GM23338 (cell line): Measurements from ENCODE around the gene LCNL1. TPM values are rescaled to one million over a fixed set of nuclear protein-coding genes. Genes with fewer than 3 reads are reported as not detected.
A peak's percentile ranks its signal among the peaks of the same experiment; 100 is the strongest.

Source experiments
- ATAC-seq: fragments of 200-7000 bp; cut with Tn5 transposase; 3 replicates; pipeline ENCODE4 v1.9.1; 2020
- DNase-seq: peaks from one replicate; pipeline ENCODE4 v3.0.0-alpha.2; 2015; ENCODE audit warnings: low spot score
- H2AFZ ChIP-seq: fragments of 200-600 bp; sonication (generic); 2 replicates; pipeline ENCODE4 v1.8.0; 2016; ENCODE audit warnings: antibody characterized with exemption, mild to moderate bottlenecking, moderate library complexity
- H3F3A ChIP-seq: fragments of 200-600 bp; sonication (generic); replicated peaks from 2 replicates; pipeline ENCODE4 v1.8.0; 2017; ENCODE audit warnings: antibody characterized with exemption, mixed run types, low read depth
- H3K27ac ChIP-seq: fragments of 200-600 bp; sonication (generic); 2 replicates; pipeline ENCODE4 v1.6.1; 2016; ENCODE audit warnings: low read depth
- H3K27me3 ChIP-seq: fragments of 200-600 bp; sonication (generic); 2 replicates; pipeline ENCODE4 v1.8.0; 2016; ENCODE audit warnings: mild to moderate bottlenecking, mixed run types, moderate library complexity; ENCODE audit not compliant: insufficient read depth
- H3K36me3 ChIP-seq: fragments of 200-600 bp; sonication (generic); 2 replicates; pipeline ENCODE4 v1.8.0; 2016; ENCODE audit warnings: mild to moderate bottlenecking; ENCODE audit not compliant: insufficient read depth
- H3K4me1 ChIP-seq: fragments of 200-600 bp; sonication (generic); 2 replicates; pipeline ENCODE4 v1.8.0; 2016; ENCODE audit warnings: mild to moderate bottlenecking, moderate library complexity; ENCODE audit not compliant: insufficient read depth
- H3K4me2 ChIP-seq: fragments of 200-600 bp; sonication (generic); 2 replicates; pipeline ENCODE4 v1.7.1; 2017; ENCODE audit warnings: mixed run types
- H3K4me3 ChIP-seq: fragments of 200-600 bp; sonication (generic); 2 replicates; pipeline ENCODE4 v1.6.1; 2016; ENCODE audit warnings: mixed run types
- H3K79me2 ChIP-seq: fragments of 200-600 bp; sonication (generic); replicated peaks from 2 replicates; pipeline ENCODE4 v1.8.0; 2017; ENCODE audit warnings: mild to moderate bottlenecking; ENCODE audit not compliant: insufficient read depth
- H3K9me2 ChIP-seq: fragments of 200-600 bp; sonication (generic); 2 replicates; pipeline ENCODE4 v1.8.0; 2017; ENCODE audit not compliant: insufficient read depth
- H4K20me1 ChIP-seq: fragments of 200-600 bp; sonication (generic); replicated peaks from 2 replicates; pipeline ENCODE4 v1.8.0; 2017; ENCODE audit warnings: mild to moderate bottlenecking; ENCODE audit not compliant: insufficient read depth
- H3K27ac Mint-ChIP-seq: 2 replicates; pipeline ENCODE4 v1.8.0; 2020; ENCODE audit warnings: inconsistent platforms, mild to moderate bottlenecking, moderate library complexity, mixed read lengths
- H3K27me3 Mint-ChIP-seq: 3 replicates; pipeline ENCODE4 v1.8.0; 2022; ENCODE audit warnings: low read depth, mild to moderate bottlenecking, moderate library complexity, mixed read lengths, inconsistent platforms; ENCODE audit not compliant: insufficient read depth, poor library complexity
- H3K36me3 Mint-ChIP-seq: 3 replicates; pipeline ENCODE4 v1.8.0; 2021; ENCODE audit warnings: low read depth, mild to moderate bottlenecking, inconsistent platforms, moderate library complexity, mixed read lengths
- H3K4me1 Mint-ChIP-seq: 3 replicates; pipeline ENCODE4 v1.8.0; 2020; ENCODE audit warnings: mild to moderate bottlenecking, inconsistent platforms, mixed read lengths
- H3K4me3 Mint-ChIP-seq: 3 replicates; pipeline ENCODE4 v1.8.0; 2021; ENCODE audit warnings: moderate library complexity, mild to moderate bottlenecking, inconsistent platforms, mixed read lengths
- H3K9me3 Mint-ChIP-seq: 3 replicates; pipeline ENCODE4 v1.8.0; 2020; ENCODE audit warnings: moderate library complexity, mild to moderate bottlenecking, inconsistent platforms, mixed read lengths
- EZH2 ChIP-seq: fragments of 200-600 bp; sonication (generic); IDR thresholded peaks from one replicate; pipeline ENCODE4 v1.8.0; 2017; ENCODE audit warnings: antibody characterized with exemption, mild to moderate bottlenecking, low read depth; ENCODE audit not compliant: unreplicated experiment
- EZH2phosphoT487 ChIP-seq: fragments of 200-600 bp; sonication (generic); IDR thresholded peaks from one replicate; pipeline ENCODE4 v1.8.1; 2018; ENCODE audit warnings: antibody characterized with exemption; ENCODE audit not compliant: unreplicated experiment
- JUNB ChIP-seq: IDR thresholded peaks from one replicate; pipeline ENCODE4 v1.6.1; 2016; ENCODE audit warnings: antibody characterized with exemption; ENCODE audit not compliant: unreplicated experiment
- NANOG ChIP-seq: IDR thresholded peaks from 2 replicates; pipeline ENCODE4 v1.6.1; 2016; ENCODE audit warnings: antibody characterized with exemption, borderline replicate concordance
- POLR2AphosphoS5 ChIP-seq: IDR thresholded peaks from 2 replicates; pipeline ENCODE4 v1.6.1; 2016; ENCODE audit warnings: antibody characterized with exemption, low read depth
- REST ChIP-seq: IDR thresholded peaks from one replicate; pipeline ENCODE4 v1.6.1; 2018; ENCODE audit warnings: antibody characterized with exemption; ENCODE audit not compliant: unreplicated experiment
- STAT1 ChIP-seq: IDR thresholded peaks from one replicate; pipeline ENCODE4 v1.6.1; 2016; ENCODE audit warnings: antibody characterized with exemption; ENCODE audit not compliant: unreplicated experiment
- ZNF114 ChIP-seq: fragments of 250-450 bp; sonication (Bioruptor Pico); IDR thresholded peaks from 2 replicates; pipeline ENCODE4 v1.5.0; 2020; ENCODE audit warnings: mild to moderate bottlenecking, moderate library complexity
- ZNF331 ChIP-seq: fragments of 250-450 bp; sonication (Bioruptor Pico); IDR thresholded peaks from 2 replicates; pipeline ENCODE4 v1.5.0; 2020; ENCODE audit warnings: low read depth, mild to moderate bottlenecking, moderate library complexity
- polyA plus RNA-seq: library from polyadenylated mRNA; unstranded; fragments of >200 nt; fragmentation: Nextera tagmentation; extraction: Ambion mirVana; gene quantifications from 2 replicates; pipeline ENCODE4 v1.2.1, GENCODE V29; 2016
- total RNA-seq: library from RNA; depleted of rRNA; stranded (reverse); fragments of >200 nt; shearing (Covaris generic); gene quantifications from 2 replicates; pipeline ENCODE4 v1.2.3, GENCODE V29; 2014
- TF ChIP-seq, protein P1 (sequence below), 2 experiments: fragments of 200-600 bp in 1 of 2; sonication (generic) in 1 of 2; conservative IDR thresholded peaks; 2 replicates each; pipeline versions ENCODE4 v1.5.1 to v1.6.1; 2016 to 2017; ENCODE audit warnings: antibody characterized with exemption in 2 of 2, low read depth in 2 of 2, mild to moderate bottlenecking in 2 of 2, moderate library complexity in 1 of 2
- TF ChIP-seq, protein P2 (sequence below): fragments of 250-450 bp; sonication (Bioruptor Pico); IDR thresholded peaks from 2 replicates; pipeline ENCODE4 v1.5.0; 2020; ENCODE audit warnings: mild to moderate bottlenecking, moderate library complexity

Gene LCNL1
- total and polyA plus RNA-seq, 2 experiments from 2014 or later: 0.11 TPM; not detected in 1

DNA sequence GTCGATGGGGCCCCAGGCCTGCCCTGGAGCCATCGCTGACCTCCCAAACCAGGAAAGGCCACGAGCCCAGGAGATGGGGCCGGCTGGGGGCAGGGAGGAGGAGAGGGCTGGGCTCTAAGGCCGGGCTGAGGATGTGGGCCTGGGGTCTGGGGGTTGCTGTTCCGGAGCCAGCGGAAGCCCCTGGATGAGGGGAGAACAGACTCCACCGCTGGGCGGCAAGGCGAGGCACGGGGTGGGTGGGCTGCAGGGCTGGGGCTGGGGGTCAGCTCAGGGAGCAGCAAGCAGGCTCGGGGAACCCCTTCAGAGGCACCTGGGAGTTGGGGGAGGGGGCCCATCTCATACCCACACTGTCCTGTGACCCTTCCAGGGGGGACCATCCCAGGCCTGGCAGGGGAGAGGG is 19.0 kb upstream of the LCNL1 start (continued):
- TF ChIP-seq REST: no peak
- TF ChIP-seq POLR2AphosphoS5: no peak
- TF ChIP-seq NANOG: no peak
- no peak for TF ChIP-seq EZH2phosphoT487
- no peak for TF ChIP-seq STAT1
- TF ChIP-seq, protein P1, sequence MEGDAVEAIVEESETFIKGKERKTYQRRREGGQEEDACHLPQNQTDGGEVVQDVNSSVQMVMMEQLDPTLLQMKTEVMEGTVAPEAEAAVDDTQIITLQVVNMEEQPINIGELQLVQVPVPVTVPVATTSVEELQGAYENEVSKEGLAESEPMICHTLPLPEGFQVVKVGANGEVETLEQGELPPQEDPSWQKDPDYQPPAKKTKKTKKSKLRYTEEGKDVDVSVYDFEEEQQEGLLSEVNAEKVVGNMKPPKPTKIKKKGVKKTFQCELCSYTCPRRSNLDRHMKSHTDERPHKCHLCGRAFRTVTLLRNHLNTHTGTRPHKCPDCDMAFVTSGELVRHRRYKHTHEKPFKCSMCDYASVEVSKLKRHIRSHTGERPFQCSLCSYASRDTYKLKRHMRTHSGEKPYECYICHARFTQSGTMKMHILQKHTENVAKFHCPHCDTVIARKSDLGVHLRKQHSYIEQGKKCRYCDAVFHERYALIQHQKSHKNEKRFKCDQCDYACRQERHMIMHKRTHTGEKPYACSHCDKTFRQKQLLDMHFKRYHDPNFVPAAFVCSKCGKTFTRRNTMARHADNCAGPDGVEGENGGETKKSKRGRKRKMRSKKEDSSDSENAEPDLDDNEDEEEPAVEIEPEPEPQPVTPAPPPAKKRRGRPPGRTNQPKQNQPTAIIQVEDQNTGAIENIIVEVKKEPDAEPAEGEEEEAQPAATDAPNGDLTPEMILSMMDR (conservative IDR thresholded peaks at IDR 0.05; ENCODE audit: low read depth in 2 of 2): no peak
- no peak for TF ChIP-seq ZNF331
- no peak for TF ChIP-seq ZNF114 (CRISPR knock-in tag)
- no peak for TF ChIP-seq EZH2

DNA sequence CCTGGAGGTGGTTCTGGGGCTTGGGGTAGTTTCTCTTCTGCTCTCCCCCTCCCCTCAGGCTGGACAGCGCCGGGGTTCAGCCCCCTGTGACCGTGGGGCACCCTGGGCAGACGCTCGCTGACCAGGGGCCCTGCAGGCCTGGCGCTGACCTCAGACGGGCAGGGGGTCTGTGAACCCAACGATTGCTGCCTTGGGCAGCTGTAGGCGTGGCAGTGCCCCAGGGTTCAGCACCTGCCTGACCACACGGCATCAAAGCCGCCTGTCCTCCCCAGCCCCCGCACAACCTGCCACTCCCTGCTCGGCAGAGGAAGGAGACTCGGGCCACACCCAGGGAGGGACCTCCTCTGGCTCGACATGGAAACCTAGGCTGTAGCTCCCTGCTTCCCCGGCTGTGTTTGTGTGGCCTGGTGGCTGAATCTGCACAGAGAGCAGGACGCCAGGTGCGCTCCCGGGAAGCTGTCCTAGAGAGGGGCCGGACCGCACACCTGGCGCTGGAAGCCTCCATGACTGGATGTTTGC is 18.6 kb upstream of the LCNL1 start:
- Histone ChIP-seq H3K4me3 (no peak overlapping the region), H3K79me2 (no peaks in the 10 kb centered on the region), H3K27ac (no peak overlapping the region), H3K9me2 (no peaks in the 10 kb centered on the region), H3K36me3 (no peaks in the 10 kb centered on the region), H3K4me2 (no peak overlapping the region), H3K4me1 (peaks cover 9% of the 10 kb centered on the region), H3K27me3 (no peaks in the 10 kb centered on the region), H4K20me1 (no peaks in the 10 kb centered on the region), H3F3A (no peaks in the 10 kb centered on the region), H2AFZ (no peak overlapping the region)
- Mint-ChIP-seq H3K36me3 (no peaks in the 10 kb centered on the region), H3K4me3 (no peak overlapping the region), H3K4me1 (peaks cover 9% of the 10 kb centered on the region), H3K27me3 (peaks cover 4% of the 10 kb centered on the region), H3K27ac (no peak overlapping the region), H3K9me3 (no peaks in the 10 kb centered on the region; the same call in 2 of the 3 replicates)
- ATAC-seq: no peak; the same call in 2 of the 3 replicates
- no peak for DNase-seq
- TF ChIP-seq, protein P2, sequence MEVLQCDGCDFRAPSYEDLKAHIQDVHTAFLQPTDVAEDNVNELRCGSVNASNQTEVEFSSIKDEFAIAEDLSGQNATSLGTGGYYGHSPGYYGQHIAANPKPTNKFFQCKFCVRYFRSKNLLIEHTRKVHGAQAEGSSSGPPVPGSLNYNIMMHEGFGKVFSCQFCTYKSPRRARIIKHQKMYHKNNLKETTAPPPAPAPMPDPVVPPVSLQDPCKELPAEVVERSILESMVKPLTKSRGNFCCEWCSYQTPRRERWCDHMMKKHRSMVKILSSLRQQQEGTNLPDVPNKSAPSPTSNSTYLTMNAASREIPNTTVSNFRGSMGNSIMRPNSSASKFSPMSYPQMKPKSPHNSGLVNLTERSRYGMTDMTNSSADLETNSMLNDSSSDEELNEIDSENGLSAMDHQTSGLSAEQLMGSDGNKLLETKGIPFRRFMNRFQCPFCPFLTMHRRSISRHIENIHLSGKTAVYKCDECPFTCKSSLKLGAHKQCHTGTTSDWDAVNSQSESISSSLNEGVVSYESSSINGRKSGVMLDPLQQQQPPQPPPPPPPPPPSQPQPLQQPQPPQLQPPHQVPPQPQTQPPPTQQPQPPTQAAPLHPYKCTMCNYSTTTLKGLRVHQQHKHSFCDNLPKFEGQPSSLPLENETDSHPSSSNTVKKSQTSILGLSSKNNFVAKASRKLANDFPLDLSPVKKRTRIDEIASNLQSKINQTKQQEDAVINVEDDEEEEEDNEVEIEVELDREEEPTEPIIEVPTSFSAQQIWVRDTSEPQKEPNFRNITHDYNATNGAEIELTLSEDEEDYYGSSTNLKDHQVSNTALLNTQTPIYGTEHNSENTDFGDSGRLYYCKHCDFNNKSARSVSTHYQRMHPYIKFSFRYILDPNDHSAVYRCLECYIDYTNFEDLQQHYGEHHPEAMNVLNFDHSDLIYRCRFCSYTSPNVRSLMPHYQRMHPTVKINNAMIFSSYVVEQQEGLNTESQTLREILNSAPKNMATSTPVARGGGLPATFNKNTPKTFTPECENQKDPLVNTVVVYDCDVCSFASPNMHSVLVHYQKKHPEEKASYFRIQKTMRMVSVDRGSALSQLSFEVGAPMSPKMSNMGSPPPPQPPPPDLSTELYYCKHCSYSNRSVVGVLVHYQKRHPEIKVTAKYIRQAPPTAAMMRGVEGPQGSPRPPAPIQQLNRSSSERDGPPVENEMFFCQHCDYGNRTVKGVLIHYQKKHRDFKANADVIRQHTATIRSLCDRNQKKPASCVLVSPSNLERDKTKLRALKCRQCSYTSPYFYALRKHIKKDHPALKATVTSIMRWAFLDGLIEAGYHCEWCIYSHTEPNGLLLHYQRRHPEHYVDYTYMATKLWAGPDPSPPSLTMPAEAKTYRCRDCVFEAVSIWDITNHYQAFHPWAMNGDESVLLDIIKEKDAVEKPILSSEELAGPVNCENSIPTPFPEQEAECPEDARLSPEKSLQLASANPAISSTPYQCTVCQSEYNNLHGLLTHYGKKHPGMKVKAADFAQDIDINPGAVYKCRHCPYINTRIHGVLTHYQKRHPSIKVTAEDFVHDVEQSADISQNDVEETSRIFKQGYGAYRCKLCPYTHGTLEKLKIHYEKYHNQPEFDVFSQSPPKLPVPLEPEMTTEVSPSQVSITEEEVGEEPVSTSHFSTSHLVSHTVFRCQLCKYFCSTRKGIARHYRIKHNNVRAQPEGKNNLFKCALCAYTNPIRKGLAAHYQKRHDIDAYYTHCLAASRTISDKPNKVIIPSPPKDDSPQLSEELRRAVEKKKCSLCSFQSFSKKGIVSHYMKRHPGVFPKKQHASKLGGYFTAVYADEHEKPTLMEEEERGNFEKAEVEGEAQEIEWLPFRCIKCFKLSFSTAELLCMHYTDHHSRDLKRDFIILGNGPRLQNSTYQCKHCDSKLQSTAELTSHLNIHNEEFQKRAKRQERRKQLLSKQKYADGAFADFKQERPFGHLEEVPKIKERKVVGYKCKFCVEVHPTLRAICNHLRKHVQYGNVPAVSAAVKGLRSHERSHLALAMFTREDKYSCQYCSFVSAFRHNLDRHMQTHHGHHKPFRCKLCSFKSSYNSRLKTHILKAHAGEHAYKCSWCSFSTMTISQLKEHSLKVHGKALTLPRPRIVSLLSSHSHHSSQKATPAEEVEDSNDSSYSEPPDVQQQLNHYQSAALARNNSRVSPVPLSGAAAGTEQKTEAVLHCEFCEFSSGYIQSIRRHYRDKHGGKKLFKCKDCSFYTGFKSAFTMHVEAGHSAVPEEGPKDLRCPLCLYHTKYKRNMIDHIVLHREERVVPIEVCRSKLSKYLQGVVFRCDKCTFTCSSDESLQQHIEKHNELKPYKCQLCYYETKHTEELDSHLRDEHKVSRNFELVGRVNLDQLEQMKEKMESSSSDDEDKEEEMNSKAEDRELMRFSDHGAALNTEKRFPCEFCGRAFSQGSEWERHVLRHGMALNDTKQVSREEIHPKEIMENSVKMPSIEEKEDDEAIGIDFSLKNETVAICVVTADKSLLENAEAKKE (CRISPR knock-in tag): no peak
- no peak for TF ChIP-seq ZNF114 (CRISPR knock-in tag)
- TF ChIP-seq JUNB: no peak
- TF ChIP-seq REST: peak; percentile 29
